GM19099 (cell line): ENCODE measurements around the gene ADK.

Source experiments
- POLR2A ChIP-seq: IDR thresholded peaks from 3 replicates; pipeline ENCODE4 v1.6.1; 2011; ENCODE audit warnings: low read depth; ENCODE audit not compliant: insufficient read length; ENCODE audit errors: extremely low read depth

Gene ADK

GRCh38 chr10:74425456-74426001 lies 274.5 kb downstream of the ADK start:
- no peak for TF ChIP-seq POLR2A

DNA sequence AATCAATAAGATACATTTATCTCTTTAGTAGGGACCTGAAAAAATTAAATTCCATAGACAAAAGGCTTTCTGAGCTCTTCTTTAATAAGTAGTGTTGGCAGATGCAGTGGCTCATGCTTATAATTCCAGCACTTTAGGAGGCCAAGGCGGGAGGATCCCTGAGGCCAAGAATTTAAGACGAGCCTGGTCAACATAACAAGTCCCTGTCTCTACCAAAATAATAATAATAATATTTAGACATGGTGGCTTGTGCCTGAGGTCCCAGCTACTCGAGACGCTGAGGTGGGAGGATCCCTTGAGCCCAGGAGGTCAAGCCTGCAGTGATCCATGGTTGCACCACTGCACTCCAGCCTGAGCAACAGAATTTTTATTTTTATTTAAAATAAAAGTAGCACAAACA lies 280.8 kb downstream of the ADK start:
- TF ChIP-seq POLR2A, result no peak

DNA sequence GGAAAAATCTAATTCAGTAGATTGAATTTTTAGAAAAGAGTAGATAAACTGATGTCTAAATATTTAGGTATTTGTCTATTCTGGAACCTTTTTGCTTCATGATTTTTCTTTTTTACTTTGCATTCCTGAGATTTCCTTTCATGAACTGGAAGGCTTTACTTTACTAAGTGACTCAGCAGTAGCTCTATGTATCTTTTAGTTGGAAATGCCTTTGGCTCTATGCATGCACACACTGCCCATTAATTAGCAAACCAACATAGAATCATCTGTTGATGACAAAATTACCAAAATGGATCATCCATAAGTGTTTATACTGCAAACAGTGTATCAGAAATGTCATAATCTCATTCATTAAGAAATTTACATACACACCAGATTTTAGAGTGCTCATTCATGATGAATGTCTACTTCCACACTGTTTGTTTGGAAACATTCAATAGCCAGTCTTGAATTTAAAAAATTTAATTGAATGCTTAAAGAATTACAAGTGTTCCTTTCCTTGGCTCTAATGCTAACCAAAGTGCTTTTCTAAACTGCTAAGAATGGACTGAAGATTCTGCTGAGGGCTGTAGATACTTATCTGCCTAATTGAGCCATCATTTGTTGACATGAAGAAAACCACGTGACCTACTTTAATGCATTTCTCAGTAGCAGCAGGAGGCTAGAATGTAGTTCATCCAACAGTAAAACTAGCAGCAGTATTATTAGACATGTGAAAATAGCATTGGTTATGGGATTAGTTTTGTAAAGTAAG lies 282.0 kb downstream of the ADK start:
- TF ChIP-seq POLR2A, result no peak

- no peak for TF ChIP-seq POLR2A
Observed at GRCh38 chr10:74433595-74433956, 282.6 kb downstream of the ADK start.

DNA sequence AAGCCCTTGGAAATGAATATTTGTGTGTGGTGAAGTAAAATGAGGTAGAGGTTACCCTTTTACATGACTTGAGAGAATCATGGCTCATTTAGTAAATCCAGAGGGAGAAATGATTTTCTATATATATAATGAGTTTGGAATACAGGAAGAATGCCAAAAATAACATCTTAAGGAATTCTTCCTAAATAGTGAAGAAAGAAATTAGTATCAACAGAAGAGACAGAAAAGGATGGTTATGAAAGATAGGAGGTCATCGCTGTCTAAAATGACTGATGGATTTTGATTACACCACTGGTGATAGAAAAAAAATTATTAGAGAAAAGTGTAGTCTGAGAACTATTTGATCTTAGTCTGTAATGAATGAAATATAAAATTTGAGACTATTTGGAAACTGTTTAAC lies 283.0 kb downstream of the ADK start:
- no peak for TF ChIP-seq POLR2A

GRCh38 chr10:74434547-74434946 lies 283.5 kb downstream of the ADK start:
- no peak for TF ChIP-seq POLR2A

DNA sequence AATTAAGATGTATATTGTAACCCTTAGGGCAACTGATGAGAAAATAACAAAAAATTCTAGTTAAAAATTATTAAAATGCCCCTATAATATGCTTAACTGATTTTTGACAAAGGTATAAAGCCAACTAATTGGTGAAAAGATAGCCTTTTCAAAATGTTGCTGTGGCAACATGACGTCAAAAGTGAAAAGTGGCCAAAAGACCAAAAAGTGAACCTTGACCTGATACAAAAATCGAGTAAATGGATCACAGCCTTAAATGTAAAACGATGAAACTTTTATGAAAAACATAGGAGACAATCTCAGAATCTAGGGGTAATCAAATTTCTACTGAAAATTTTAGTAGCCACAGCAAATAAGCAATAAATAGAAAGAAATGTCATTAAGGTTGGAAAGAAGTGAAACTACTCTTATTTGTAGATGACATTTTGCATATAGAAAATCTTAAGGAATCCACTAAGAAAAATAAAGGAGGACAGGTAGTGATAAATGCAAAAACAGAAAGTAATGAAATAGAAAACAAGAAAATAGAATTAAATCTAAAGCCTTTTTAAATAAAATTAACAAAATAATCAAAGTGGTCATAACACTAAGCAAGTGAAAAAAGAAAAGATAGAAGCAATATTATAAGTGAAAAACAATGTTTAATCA lies 285.6 kb downstream of the ADK start:
- no peak for TF ChIP-seq POLR2A

GRCh38 chr10:74437822-74438221 lies 286.8 kb downstream of the ADK start:
- no peak for TF ChIP-seq POLR2A

- TF ChIP-seq POLR2A, result no peak
Observed at GRCh38 chr10:74439213-74439612, 288.2 kb downstream of the ADK start.

DNA sequence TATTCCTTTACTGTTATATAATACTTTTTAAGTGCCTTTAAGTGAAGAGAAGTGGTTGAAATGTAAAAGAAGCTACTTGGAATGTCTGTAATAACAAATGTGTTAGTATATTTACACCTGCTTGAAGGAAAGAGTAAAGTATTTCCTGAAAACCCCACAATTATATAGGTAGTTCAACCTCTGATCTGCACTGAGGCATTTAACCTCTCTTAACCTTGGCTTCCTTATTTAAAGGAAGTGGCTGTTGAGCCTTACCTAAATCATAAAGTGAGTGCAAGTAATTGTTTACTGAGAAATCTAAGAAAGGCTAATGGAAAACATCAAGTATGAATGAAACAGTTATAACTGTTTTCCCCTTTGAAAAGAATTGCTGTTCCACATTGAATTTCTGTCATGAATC lies 294.5 kb downstream of the ADK start:
- no peak for TF ChIP-seq POLR2A

DNA sequence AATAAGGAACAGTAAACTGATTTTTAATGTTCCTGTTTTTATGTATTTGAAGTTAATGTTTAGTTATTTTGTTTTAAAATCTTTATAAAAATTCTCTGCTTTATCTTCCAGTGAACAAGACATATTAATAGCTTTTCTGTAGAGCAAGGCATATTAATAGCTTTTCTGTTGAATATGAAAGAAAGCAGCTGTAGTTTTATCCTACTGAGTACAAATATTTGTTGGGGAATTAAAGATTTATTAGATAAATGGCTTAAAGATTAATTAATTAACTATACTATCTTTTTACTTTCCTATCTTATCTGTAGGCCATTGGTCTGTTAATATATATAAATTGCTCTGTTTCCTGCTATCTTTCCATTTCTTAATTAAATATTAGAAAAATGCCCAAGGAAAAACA lies 299.6 kb downstream of the ADK start:
- TF ChIP-seq POLR2A, result no peak

- no peak for TF ChIP-seq POLR2A
Observed at GRCh38 chr10:74451127-74451829, 300.3 kb downstream of the ADK start.

DNA sequence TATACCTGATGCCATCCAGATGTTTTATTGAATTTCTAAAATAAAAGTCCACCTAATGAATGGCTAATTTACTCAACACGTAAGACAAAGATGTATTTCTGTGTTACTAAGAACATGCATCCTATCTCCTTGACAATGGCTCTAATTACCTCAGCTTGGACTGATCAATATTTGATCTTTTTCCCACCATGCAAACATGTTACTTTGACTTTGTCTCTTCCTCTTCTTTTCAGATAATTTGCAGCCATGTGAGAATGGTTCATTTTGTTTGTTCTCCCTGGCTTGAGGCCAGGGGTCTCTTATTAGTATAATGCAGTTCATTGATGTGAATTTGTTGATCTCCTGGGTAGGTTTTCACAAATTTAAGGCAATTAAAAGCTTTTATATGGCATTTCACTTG lies 302.1 kb downstream of the ADK start:
- no peak for TF ChIP-seq POLR2A

DNA sequence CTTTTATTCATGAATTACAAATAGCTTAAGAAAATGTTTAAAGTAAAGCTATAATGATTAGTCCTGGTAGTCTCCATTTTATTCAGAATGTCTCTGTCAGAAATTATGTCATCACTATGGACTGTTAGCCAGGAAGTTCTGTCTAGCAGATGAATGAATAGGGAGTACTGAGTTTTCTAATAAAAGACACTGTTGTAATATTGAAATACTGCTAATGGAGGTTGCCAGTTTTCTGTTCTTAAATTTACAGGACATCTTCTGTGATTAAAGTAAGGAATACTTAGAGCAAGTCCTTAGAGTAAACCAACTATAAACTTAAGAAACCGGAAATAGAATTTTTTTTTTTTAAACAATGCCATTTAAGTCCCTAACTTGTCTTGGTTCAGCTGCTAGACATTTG lies 309.8 kb downstream of the ADK start:
- no peak for TF ChIP-seq POLR2A

GRCh38 chr10:74474022-74474713 lies 323.1 kb downstream of the ADK start:
- no peak for TF ChIP-seq POLR2A
